Gastroesophageal sphincter (tissue), 3 donors: Measurements from ENCODE around the gene LGALS7.

Source experiments
- CTCF ChIP-seq, 4 experiments: fragments of 200-600 bp in 2 of 4; fragments of 450-650 bp in 2 of 4; sonication (generic) in 1 of 4; IDR thresholded peaks; one replicate each; pipeline ENCODE4 v1.5.1; 2017 to 2019; ENCODE audit warnings: antibody characterized with exemption in 4 of 4, mild to moderate bottlenecking in 2 of 4, moderate library complexity in 2 of 4
- EP300 ChIP-seq: sonication (generic); formaldehyde crosslinking; IDR thresholded peaks from one replicate; pipeline ENCODE4 v1.6.1; 2017; ENCODE audit warnings: antibody characterized with exemption, mild to moderate bottlenecking
- POLR2A ChIP-seq, 2 donors: fragments of 450-650 bp; IDR thresholded peaks; one replicate each; pipeline ENCODE4 v1.6.1; 2017; ENCODE audit warnings: antibody characterized with exemption in 2 of 2, mild to moderate bottlenecking in 2 of 2, moderate library complexity in 1 of 2
- POLR2AphosphoS5 ChIP-seq: sonication (generic); formaldehyde crosslinking; IDR thresholded peaks from one replicate; pipeline ENCODE4 v1.6.1; 2017; ENCODE audit warnings: antibody characterized with exemption

GRCh38 chr19:38730470-38730730 lies 42.9 kb downstream of the LGALS7 start:
- TF ChIP-seq CTCF (IDR thresholded peaks at IDR 0.05) (no peak), POLR2AphosphoS5 (no peak), POLR2A (IDR thresholded peaks at IDR 0.05) (no peak), EP300 (no peak)
